Stimulated activated memory B cell treated with anti-CD40 and anti-IgM and Interleukin-4, amounts not matched to agents 10 μg/mL and 1 μg/mL and 100 μg/mL, for 72 hours (primary cell): ENCODE results near the gene KIRREL1.
A peak's percentile ranks its signal among the peaks of the same experiment; 100 is the strongest.
"Not testable (repeated sequence)": the region's sequence is repeated elsewhere in the genome, so short reads cannot be mapped to it uniquely, and the experiment has no call there.

Source experiments
- ATAC-seq: fragments of 150-1000 bp; cut with Tn5 transposase; 2 replicates; pipeline ENCODE4 v1.10.0; 2021
- H3K27ac Mint-ChIP-seq: one replicate; pipeline ENCODE4 v1.8.0; 2022; ENCODE audit warnings: mild to moderate bottlenecking, mixed read lengths
- H3K27me3 Mint-ChIP-seq: one replicate; pipeline ENCODE4 v1.8.0; 2022; ENCODE audit warnings: mixed read lengths
- H3K36me3 Mint-ChIP-seq: one replicate; pipeline ENCODE4 v1.8.0; 2022; ENCODE audit warnings: mixed read lengths
- H3K4me1 Mint-ChIP-seq: one replicate; pipeline ENCODE4 v1.8.0; 2022; ENCODE audit warnings: mixed read lengths
- H3K4me3 Mint-ChIP-seq: one replicate; pipeline ENCODE4 v1.8.0; 2022; ENCODE audit warnings: mild to moderate bottlenecking, moderate library complexity, mixed read lengths
- H3K9me3 Mint-ChIP-seq: one replicate; pipeline ENCODE4 v1.8.0; 2022; ENCODE audit warnings: mixed read lengths

Gene KIRREL1

GRCh38 chr1:158126425-158126824 is 133.0 kb downstream of the KIRREL1 start:
- peak; percentile 72 for ATAC-seq
- Mint-ChIP-seq H3K27ac (no peak overlapping the region), H3K36me3 (no peaks in the 10 kb centered on the region), H3K9me3 (no peaks in the 10 kb centered on the region), H3K4me3 (no peak overlapping the region), H3K27me3 (no peaks in the 10 kb centered on the region), H3K4me1 (peaks cover 12% of the 10 kb centered on the region)

- ATAC-seq, H3K9me3 Mint-ChIP-seq: not testable (repeated sequence)
- H3K4me1 Mint-ChIP-seq, result peaks cover 12% of the 10 kb centered on the region
Measured at GRCh38 chr1:158128531-158128930, 135.1 kb downstream of the KIRREL1 start.

GRCh38 chr1:158131217-158131616 is 137.8 kb downstream of the KIRREL1 start:
- Mint-ChIP-seq H3K4me1 (peaks cover 6% of the 10 kb centered on the region), H3K36me3 (no peaks in the 10 kb centered on the region), H3K27me3 (no peaks in the 10 kb centered on the region), H3K4me3 (no peak overlapping the region), H3K9me3 (no peaks in the 10 kb centered on the region), H3K27ac (no peak overlapping the region)
- ATAC-seq, result no peak

More at GRCh38 chr1:158128531-158128930, 135.1 kb downstream of the KIRREL1 start:
- not testable (repeated sequence) for H3K27me3 Mint-ChIP-seq, H3K36me3 Mint-ChIP-seq, H3K4me3 Mint-ChIP-seq, H3K27ac Mint-ChIP-seq

GRCh38 chr1:158140764-158141192 is 147.3 kb downstream of the KIRREL1 start:
- Mint-ChIP-seq H3K4me1 (no peaks in the 10 kb centered on the region), H3K36me3 (no peaks in the 10 kb centered on the region), H3K27ac (no peak overlapping the region), H3K27me3 (no peaks in the 10 kb centered on the region), H3K4me3 (no peak overlapping the region), H3K9me3 (no peaks in the 10 kb centered on the region)
- no peak for ATAC-seq

GRCh38 chr1:158145173-158145719 is 151.8 kb downstream of the KIRREL1 start:
- no peaks in the 10 kb centered on the region for H3K36me3 Mint-ChIP-seq
- no peak overlapping the region for H3K4me3 Mint-ChIP-seq
- no peak for ATAC-seq
- H3K4me1 Mint-ChIP-seq, result peaks cover 23% of the 10 kb centered on the region
- H3K9me3 Mint-ChIP-seq, result peaks cover 7% of the 10 kb centered on the region
- H3K27ac Mint-ChIP-seq, result no peak overlapping the region
- no peaks in the 10 kb centered on the region for H3K27me3 Mint-ChIP-seq

- ATAC-seq, result no peak
- Mint-ChIP-seq H3K36me3 (no peaks in the 10 kb centered on the region), H3K4me3 (no peak overlapping the region), H3K4me1 (peaks cover 32% of the 10 kb centered on the region), H3K27ac (no peak overlapping the region), H3K9me3 (peaks cover 7% of the 10 kb centered on the region), H3K27me3 (no peaks in the 10 kb centered on the region)
Measured at GRCh38 chr1:158146165-158146564, 152.7 kb downstream of the KIRREL1 start.

- Mint-ChIP-seq H3K27me3 (no peaks in the 10 kb centered on the region), H3K36me3 (no peaks in the 10 kb centered on the region), H3K9me3 (peaks cover 7% of the 10 kb centered on the region), H3K27ac (no peak overlapping the region), H3K4me1 (peaks cover 33% of the 10 kb centered on the region), H3K4me3 (no peak overlapping the region)
- no peak for ATAC-seq
Measured at GRCh38 chr1:158146739-158147138, 153.3 kb downstream of the KIRREL1 start.

- peaks cover 7% of the 10 kb centered on the region for H3K9me3 Mint-ChIP-seq
- ATAC-seq, result no peak
- H3K4me3 Mint-ChIP-seq, result no peak overlapping the region
- peaks cover 33% of the 10 kb centered on the region for H3K4me1 Mint-ChIP-seq
- H3K36me3 Mint-ChIP-seq, result no peaks in the 10 kb centered on the region
- H3K27ac Mint-ChIP-seq, result no peak overlapping the region
- H3K27me3 Mint-ChIP-seq, result no peaks in the 10 kb centered on the region
Measured at GRCh38 chr1:158147401-158147800, 154.0 kb downstream of the KIRREL1 start.

- Mint-ChIP-seq H3K4me3 (no peak overlapping the region), H3K9me3 (peaks cover 7% of the 10 kb centered on the region), H3K36me3 (no peaks in the 10 kb centered on the region), H3K27ac (no peak overlapping the region), H3K27me3 (no peaks in the 10 kb centered on the region), H3K4me1 (peaks cover 37% of the 10 kb centered on the region)
- ATAC-seq, result no peak
Measured at GRCh38 chr1:158147869-158148268, 154.4 kb downstream of the KIRREL1 start.

GRCh38 chr1:158148468-158148867 is 155.0 kb downstream of the KIRREL1 start:
- H3K27me3 Mint-ChIP-seq, result no peaks in the 10 kb centered on the region
- H3K4me3 Mint-ChIP-seq, result peak overlapping the region; percentile 87
- ATAC-seq, result no peak
- H3K36me3 Mint-ChIP-seq, result no peaks in the 10 kb centered on the region
- H3K9me3 Mint-ChIP-seq, result peaks cover 7% of the 10 kb centered on the region
- peak overlapping the region; percentile 87 for H3K27ac Mint-ChIP-seq
- H3K4me1 Mint-ChIP-seq, result peaks cover 43% of the 10 kb centered on the region

GRCh38 chr1:158149175-158149574 is 155.7 kb downstream of the KIRREL1 start:
- Mint-ChIP-seq H3K36me3 (no peaks in the 10 kb centered on the region), H3K4me1 (peaks cover 50% of the 10 kb centered on the region), H3K27ac (peak overlapping the region; percentile 87), H3K27me3 (no peaks in the 10 kb centered on the region), H3K9me3 (peaks cover 7% of the 10 kb centered on the region), H3K4me3 (peak overlapping the region; percentile 87)
- no peak for ATAC-seq
